K562 (cell line): Measurements from ENCODE around the gene TFRC. TPM values are rescaled to one million over a fixed set of nuclear protein-coding genes. Genes with fewer than 3 reads are reported as not detected.

Experiments
- ATAC-seq: fragments of 200-7000 bp; cut with Tn5 transposase; 3 replicates; pipeline ENCODE4 v1.9.1; 2020; ENCODE audit warnings: moderate library complexity
- BruUV-seq: library from RNA; stranded (reverse); fragments of 400-500 nt; replicated peaks from 2 replicates; lab custom pipeline; 2021; lab: Mats Ljungman, UMichigan
- CTCF ChIA-PET: fragments of 300-600 bp; formaldehyde crosslinking; extraction: SDS; loops from one replicate; lab custom pipeline; 2021; ENCODE audit warnings: low intra/inter-chr PET ratio; lab: Yijun Ruan, JAX
- POLR2A ChIA-PET: fragments of 300-600, 350-650 bp; sonication (Branson Sonifier 250); formaldehyde crosslinking; extraction: SDS; loops from one replicate; lab custom pipeline; 2021; ENCODE audit warnings: antibody characterized with exemption, inconsistent platforms; lab: Yijun Ruan, JAX
- DNase-seq, 4 experiments: peaks; one replicate each; pipeline versions ENCODE4 v3.0.0 to v3.0.0-alpha.2; 2011 to 2018; ENCODE audit warnings: low spot score in 3 of 4, mixed read lengths in 3 of 4; ENCODE audit errors: extremely low read depth in 1 of 4
- FAIRE-seq: peaks from 2 replicates; lab custom pipeline; 2011; peaks lifted over from hg19 to GRCh38; lab: Jason Lieb, UNC
- H2AFZ ChIP-seq: 2 replicates; pipeline ENCODE4 v1.6.0; 2011; ENCODE audit warnings: low read depth, low read length, control low read depth, inconsistent platforms
- H3K27ac ChIP-seq: fragments of 200-600 bp; 3 replicates; pipeline ENCODE4 v1.8.0; 2011; ENCODE audit warnings: low read depth, mild to moderate bottlenecking, control low read depth, inconsistent platforms, low read length, moderate library complexity, mixed read lengths; ENCODE audit errors: extremely low read depth
- H3K27me3 ChIP-seq, 2 experiments: fragments of 300-600 bp in 1 of 2; 2 replicates in 1 of 2; 3 replicates in 1 of 2; pipeline versions ENCODE4 v1.6.0 to v1.8.0; 2011; ENCODE audit warnings: inconsistent platforms in 2 of 2, low read length in 2 of 2, mild to moderate bottlenecking in 1 of 2, mixed read lengths in 1 of 2, moderate library complexity in 1 of 2; ENCODE audit not compliant: control insufficient read depth in 2 of 2, insufficient read depth in 2 of 2
- H3K36me3 ChIP-seq: fragments of 300-600 bp; 3 replicates; pipeline ENCODE4 v1.8.0; 2011; ENCODE audit warnings: mild to moderate bottlenecking, low read length, inconsistent platforms; ENCODE audit not compliant: control insufficient read depth, insufficient read depth
- H3K4me1 ChIP-seq, 2 experiments: fragments of 200-600 bp in 1 of 2; replicated peaks in 1 of 2; 2 replicates in 1 of 2; 3 replicates in 1 of 2; pipeline versions ENCODE4 v1.5.1 to v1.8.0; 2011; ENCODE audit warnings: inconsistent platforms in 2 of 2, low read length in 2 of 2, mild to moderate bottlenecking in 1 of 2, mixed read lengths in 1 of 2, moderate library complexity in 1 of 2; ENCODE audit not compliant: control insufficient read depth in 2 of 2, insufficient read depth in 2 of 2
- H3K4me2 ChIP-seq: 2 replicates; pipeline ENCODE4 v1.6.1; 2011; ENCODE audit warnings: low read length, control low read depth, inconsistent platforms, mixed read lengths; ENCODE audit not compliant: insufficient read depth
- H3K4me3 ChIP-seq: fragments of 200-600 bp; sonication (generic), shearing (Covaris generic); 2 replicates; pipeline ENCODE4 v1.5.1; 2016; ENCODE audit warnings: control low read depth, inconsistent platforms
- H3K79me2 ChIP-seq: fragments of 200-600 bp; 3 replicates; pipeline ENCODE4 v1.8.0; 2011; ENCODE audit warnings: low read length, inconsistent platforms; ENCODE audit not compliant: control insufficient read depth, insufficient read depth
- H3K9ac ChIP-seq, 2 experiments: 2 replicates each; pipeline versions ENCODE4 v1.6.0 to v1.6.1; 2011; ENCODE audit warnings: low read depth in 2 of 2, low read length in 2 of 2, control low read depth in 1 of 2, inconsistent platforms in 1 of 2, mild to moderate bottlenecking in 1 of 2, mixed read lengths in 1 of 2; ENCODE audit not compliant: insufficient read depth in 1 of 2
- H3K9me1 ChIP-seq: one replicate; pipeline ENCODE4 v1.6.0; 2011; ENCODE audit warnings: inconsistent platforms, mild to moderate bottlenecking, low read length, moderate library complexity; ENCODE audit not compliant: control insufficient read depth, insufficient read depth
- H3K9me3 ChIP-seq: replicated peaks from 2 replicates; pipeline ENCODE4 v1.5.1; 2011; ENCODE audit warnings: low read depth, low read length, inconsistent platforms; ENCODE audit not compliant: control insufficient read depth, insufficient read depth
- H4K20me1 ChIP-seq: replicated peaks from 2 replicates; pipeline ENCODE4 v1.6.1; 2011; ENCODE audit warnings: low read length, inconsistent platforms, mixed read lengths; ENCODE audit not compliant: control insufficient read depth, insufficient read depth
- CXXC5 ChIP-seq: fragments of 250-450 bp; sonication (Bioruptor Pico); IDR thresholded peaks from 2 replicates; pipeline ENCODE4 v1.8.0; 2022; ENCODE audit warnings: inconsistent platforms, mild to moderate bottlenecking, moderate library complexity
- ETS1 ChIP-seq: conservative IDR thresholded peaks from 2 replicates; pipeline ENCODE4 v1.6.1; 2011; ENCODE audit warnings: low read depth, mild to moderate bottlenecking, low read length; ENCODE audit not compliant: control insufficient read depth
- GABPB1 ChIP-seq: sonication (generic); formaldehyde crosslinking; IDR thresholded peaks from 2 replicates; pipeline ENCODE4 v1.8.0; 2022; ENCODE audit warnings: mild to moderate bottlenecking, missing genetic modification reagents
- JUND ChIP-seq, 2 experiments: IDR thresholded peaks; 2 replicates in 1 of 2; 3 replicates in 1 of 2; pipeline ENCODE4 v1.6.1; 2011; ENCODE audit warnings: borderline replicate concordance in 2 of 2, low read depth in 2 of 2, low read length in 2 of 2, improper control_type of control experiment in 1 of 2, missing biosample characterization in 1 of 2, missing genetic modification characterization in 1 of 2, missing genetic modification reagents in 1 of 2
- MCM5 ChIP-seq: fragments of 450-650 bp; IDR thresholded peaks from 2 replicates; pipeline ENCODE4 v1.6.1; 2016; ENCODE audit warnings: low read depth
- NFRKB ChIP-seq: fragments of 450-650 bp; IDR thresholded peaks from 2 replicates; pipeline ENCODE4 v1.6.1; 2016; ENCODE audit warnings: low read depth
- NR3C1 ChIP-seq: sonication (generic); formaldehyde crosslinking; IDR thresholded peaks from 2 replicates; pipeline ENCODE4 v1.8.1; 2022; ENCODE audit warnings: missing genetic modification reagents
- PKNOX1 ChIP-seq: fragments of 450-650 bp; IDR thresholded peaks from 2 replicates; pipeline ENCODE4 v1.6.1; 2016
- PRMT5 ChIP-seq: sonication (generic); formaldehyde crosslinking; IDR thresholded peaks from 2 replicates; pipeline ENCODE4 v1.5.0; 2020; ENCODE audit warnings: missing genetic modification reagents
- TCF15 ChIP-seq: fragments of 250-450 bp; sonication (Bioruptor Pico); IDR thresholded peaks from 2 replicates; pipeline ENCODE4 v1.8.0; 2022; ENCODE audit warnings: moderate library complexity, mild to moderate bottlenecking, inconsistent platforms
- TOE1 ChIP-seq, 2 experiments: fragments of 450-650 bp in 1 of 2; sonication (generic) in 1 of 2; formaldehyde crosslinking in 1 of 2; IDR thresholded peaks; 2 replicates each; pipeline versions ENCODE4 v1.7.1 to v1.8.0; 2016 to 2022; ENCODE audit warnings: borderline replicate concordance in 2 of 2, mild to moderate bottlenecking in 2 of 2, antibody characterized with exemption in 1 of 2, inconsistent platforms in 1 of 2, low read depth in 1 of 2, missing genetic modification reagents in 1 of 2, moderate library complexity in 1 of 2
- XRCC4 ChIP-seq: IDR thresholded peaks from one replicate; pipeline ENCODE4 v1.6.1; 2011; ENCODE audit not compliant: insufficient read depth, insufficient read length; ENCODE audit errors: extremely low read depth
- ZC3H11A ChIP-seq: IDR thresholded peaks from 2 replicates; pipeline ENCODE4 v1.6.1; 2012; ENCODE audit warnings: low read depth, low read length, improper control_type of control experiment
- ZNF121 ChIP-seq: sonication (generic); formaldehyde crosslinking; conservative IDR thresholded peaks from 2 replicates; pipeline ENCODE4 v1.8.0; 2022; ENCODE audit warnings: missing genetic modification reagents
- ZNF197 ChIP-seq: fragments of 200-800 bp; sonication (Bioruptor generic); IDR thresholded peaks from 2 replicates; pipeline ENCODE4 v1.6.1; 2016; ENCODE audit warnings: low read depth, missing genetic modification characterization, missing compliant biosample characterization
- ZNF668 ChIP-seq: fragments of 250-450 bp; sonication (Bioruptor Pico); IDR thresholded peaks from 2 replicates; pipeline ENCODE4 v1.8.0; 2022; ENCODE audit warnings: mild to moderate bottlenecking, inconsistent platforms
- WGBS: fragments of 100-300 bp; shearing (Covaris generic); methylation state at CpG from one replicate; pipeline ENCODE4 v1.1.6; 2016; ENCODE audit warnings: low coverage, mixed read lengths; ENCODE audit not compliant: insufficient coverage; ENCODE audit errors: missing lambda C conversion rate; 5-methylcytosine and 5-hydroxymethylcytosine counted together
- in situ Hi-C: fragments of 300-500 bp; cut with MboI; formaldehyde crosslinking; loops from 4 replicates; pipeline ENCODE4 v1.15.0; 2018; ENCODE audit warnings: inconsistent platforms, mixed read lengths
- intact Hi-C: fragments of 100-400 bp; cut with micrococcal nuclease; formaldehyde crosslinking; loops from 2 replicates; pipeline ENCODE4 v1.14.2; 2022
- polyA plus RNA-seq, 8 experiments: library from polyadenylated mRNA; depleted of rRNA in 4 of 8; stranded (reverse) in 5 of 8; unstranded in 3 of 8; fragments of >200 nt; fragmentation: Nextera tagmentation in 2 of 8; fragmentation: Illumina TruSeq in 1 of 8; extraction: Ambion mirVana in 2 of 8; extraction: Trizol in 1 of 8; gene quantifications; 2 replicates each; pipeline versions ENCODE4 v1.2.1 to v1.2.3, GENCODE V29; 2011 to 2014; ENCODE audit warnings: inconsistent platforms in 1 of 8, missing spikeins in 1 of 8
- total RNA-seq, 7 experiments: library from RNA; depleted of rRNA in 6 of 7; stranded (reverse); fragments of >200 nt in 6 of 7; fragmentation: Illumina TruSeq in 2 of 7; extraction: Trizol in 2 of 7; gene quantifications; 2 replicates each; pipeline versions ENCODE4 v1.2.1 to v1.2.3, GENCODE V29; 2011 to 2021; ENCODE audit warnings: low replicate concordance in 1 of 7

The TFRC gene
- total and polyA plus RNA-seq, 9 of the 15 experiments (the other 6 are each of a cell fraction or from before 2014, with no cell fraction given) = 149 to 679 (median 332) TPM

GRCh38 chr3:196128172-196128843 is 46.4 kb upstream of the TFRC start:
- CTCF ChIA-PET = no interaction called here
- H3K4me1 ChIP-seq = peaks cover 24 to 25% of the 10 kb centered on the region in 2 experiments
- FAIRE-seq = peak; percentile 46
- no peak for TF ChIP-seq NR3C1 (CRISPR knock-in tag)
- TF ChIP-seq PRMT5 (CRISPR knock-in tag) = no peak
- no peak for TF ChIP-seq GABPB1 (CRISPR knock-in tag)
- TF ChIP-seq XRCC4 = no peak
- TF ChIP-seq MCM5 = no peak
- peak; percentile 74 for TF ChIP-seq PKNOX1
- peak; percentile 38; the same call in 1 of the 2 replicates for TF ChIP-seq ZNF668 (CRISPR knock-in tag)
- peak; percentile 55; the same call in 1 of the 2 replicates for TF ChIP-seq ZNF121 (CRISPR knock-in tag)
- no peak for TF ChIP-seq ZC3H11A
- TF ChIP-seq TOE1 (IDR thresholded peaks at IDR 0.05; ENCODE audit: borderline replicate concordance) = no peak
- TF ChIP-seq TOE1 (CRISPR knock-in tag; IDR thresholded peaks at IDR 0.05; ENCODE audit: borderline replicate concordance, low read depth) = no peak
- peak; percentile 34 for TF ChIP-seq CXXC5 (CRISPR knock-in tag)
- TF ChIP-seq JUND (IDR thresholded peaks at IDR 0.05; ENCODE audit: borderline replicate concordance, low read depth, low read length) = no peak
- TF ChIP-seq JUND (tag; IDR thresholded peaks at IDR 0.05; ENCODE audit: borderline replicate concordance, low read depth, low read length) = no peak
- TF ChIP-seq ZNF197 = no peak
- no peak for TF ChIP-seq NFRKB
- TF ChIP-seq TCF15 (CRISPR knock-in tag) = no peak
- no peak for TF ChIP-seq ETS1

More at GRCh38 chr3:196128172-196128843, 46.4 kb upstream of the TFRC start:
- H3K27me3 ChIP-seq = no peaks in the 10 kb centered on the region
- peak overlapping the region; percentile 84 for H3K4me2 ChIP-seq
- H3K9ac ChIP-seq = peak overlapping the region; percentile 76 to 90
- POLR2A ChIA-PET = interaction anchor here (0.8 to 8.9 kb wide), 11 partner anchors 7 to 64 kb away, joined by 3 to 103 read pairs (median 6); no protein-coding TSS in a partner anchor
- in situ Hi-C loops = no loop called here
- no peaks in the 10 kb centered on the region for H3K9me3 ChIP-seq
- intact Hi-C loops = no loop called here
- peak overlapping the region; percentile 96 for H3K27ac ChIP-seq
- 64% methylated on average over 21 of the region's 21 CpGs for WGBS
- peak; percentile 14 for ATAC-seq
- H3K4me3 ChIP-seq = no peak overlapping the region
- BruUV-seq = TSS peak; percentile 69
- H2AFZ ChIP-seq = peak overlapping the region; percentile 50
- H4K20me1 ChIP-seq = no peaks in the 10 kb centered on the region
- DNase-seq = peak in 1 of 4 experiments; percentile 39
- peaks cover 10% of the 10 kb centered on the region; the same call in 2 of the 3 replicates for H3K79me2 ChIP-seq
- no peaks in the 10 kb centered on the region; the same call in 2 of the 3 replicates for H3K36me3 ChIP-seq
- H3K9me1 ChIP-seq = no peaks in the 10 kb centered on the region
